Muscle layer of duodenum (tissue), 2 donors: Measurements from ENCODE around the gene LHX6.
A peak's percentile ranks its signal among the peaks of the same experiment; 100 is the strongest.

ENCODE experiments used
- H3K27ac ChIP-seq: one replicate; pipeline ENCODE4 v1.7.0; 2013; ENCODE audit warnings: mild to moderate bottlenecking, low read length
- H3K27me3 ChIP-seq: one replicate; pipeline ENCODE4 v1.7.0; 2013; ENCODE audit warnings: low read depth, mild to moderate bottlenecking, control low read depth, low read length
- H3K36me3 ChIP-seq, 2 donors: one replicate each; pipeline ENCODE4 v1.7.0; 2013; ENCODE audit warnings: low read length in 2 of 2, control low read depth in 1 of 2, mild to moderate bottlenecking in 1 of 2; ENCODE audit not compliant: insufficient read depth in 2 of 2, control insufficient read depth in 1 of 2
- H3K4me1 ChIP-seq, 2 donors: one replicate each; pipeline ENCODE4 v1.7.0; 2013; ENCODE audit warnings: low read length in 2 of 2, mild to moderate bottlenecking in 2 of 2, control low read depth in 1 of 2, moderate library complexity in 1 of 2; ENCODE audit not compliant: insufficient read depth in 2 of 2, control insufficient read depth in 1 of 2
- H3K4me3 ChIP-seq, 2 donors: one replicate each; pipeline ENCODE4 v1.7.0; 2013; ENCODE audit warnings: low read length in 2 of 2, low read depth in 1 of 2, mild to moderate bottlenecking in 1 of 2
- H3K9me3 ChIP-seq, 2 donors: one replicate each; pipeline ENCODE4 v1.7.0; 2013; ENCODE audit warnings: low read length in 2 of 2, control low read depth in 1 of 2, mild to moderate bottlenecking in 1 of 2; ENCODE audit not compliant: control insufficient read depth in 1 of 2
- donor health status: healthy.

The LHX6 gene

GRCh38 chr9:122162415-122162814 lies 66.3 kb downstream of the LHX6 start:
- H3K9me3 ChIP-seq = peaks cover 0 to 6% of the 10 kb centered on the region in 2 donors
- H3K36me3 ChIP-seq = no peaks in the 10 kb centered on the region
- peaks cover 5 to 33% of the 10 kb centered on the region in 2 donors for H3K4me1 ChIP-seq
- H3K27ac ChIP-seq = no peak overlapping the region
- H3K27me3 ChIP-seq = no peaks in the 10 kb centered on the region
- H3K4me3 ChIP-seq = no peak overlapping the region

- peaks cover 5 to 44% of the 10 kb centered on the region in 2 donors for H3K4me1 ChIP-seq
Observed at GRCh38 chr9:122159925-122160246, 68.9 kb downstream of the LHX6 start.

GRCh38 chr9:122159026-122159924 lies 69.5 kb downstream of the LHX6 start, which contains the start of the genes MORN5 and NDUFA8:
MORN5 (plus strand) TSS chr9:122159908; CDS start chr9:122159973, 65 bp downstream.
NDUFA8 (minus strand) TSS chr9:122159779; CDS start chr9:122159677, 102 bp downstream.
- no peaks in the 10 kb centered on the region for H3K27me3 ChIP-seq
- peak within 1 kb of the TSS; percentile 99 for H3K4me3 ChIP-seq
- no peaks in the 10 kb centered on the region for H3K36me3 ChIP-seq
- H3K4me1 ChIP-seq = peaks cover 5 to 42% of the 10 kb centered on the region in 2 donors
- H3K27ac ChIP-seq = peak within 1 kb of the TSS; percentile 88
- peaks cover 0 to 6% of the 10 kb centered on the region in 2 donors for H3K9me3 ChIP-seq

More at GRCh38 chr9:122159925-122160246, 68.9 kb downstream of the LHX6 start:
- Histone ChIP-seq H3K27me3 (no peaks in the 10 kb centered on the region), H3K9me3 (peaks cover 0 to 6% of the 10 kb centered on the region in 2 donors), H3K4me3 (peak overlapping the region; percentile 99), H3K36me3 (no peaks in the 10 kb centered on the region), H3K27ac (peak overlapping the region; percentile 88)

GRCh38 chr9:122158202-122158601 lies 70.6 kb downstream of the LHX6 start:
- no peak overlapping the region for H3K27ac ChIP-seq
- H3K4me3 ChIP-seq = peak overlapping the region in 1 of 2 donors; percentile 2
- peaks cover 0 to 6% of the 10 kb centered on the region in 2 donors for H3K9me3 ChIP-seq
- no peaks in the 10 kb centered on the region for H3K36me3 ChIP-seq
- peaks cover 5 to 35% of the 10 kb centered on the region in 2 donors for H3K4me1 ChIP-seq
- no peaks in the 10 kb centered on the region for H3K27me3 ChIP-seq

- no peaks in the 10 kb centered on the region for H3K27me3 ChIP-seq
- H3K4me3 ChIP-seq = no peak overlapping the region
- H3K36me3 ChIP-seq = peaks cover 0 to 7% of the 10 kb centered on the region in 2 donors
- H3K27ac ChIP-seq = no peak overlapping the region
- no peaks in the 10 kb centered on the region for H3K9me3 ChIP-seq
- peaks cover 5 to 35% of the 10 kb centered on the region in 2 donors for H3K4me1 ChIP-seq
Observed at GRCh38 chr9:122155796-122156195, 73.0 kb downstream of the LHX6 start.
